Right ventricle myocardium inferior (tissue), 1 donor: ENCODE measurements around the gene COL6A3. TPM values are rescaled to one million over a fixed set of nuclear protein-coding genes. Genes with fewer than 3 reads are reported as not detected.
A peak's percentile ranks its signal among the peaks of the same experiment; 100 is the strongest.

ENCODE experiments used
- ATAC-seq: fragments of 200-7000 bp; cut with Tn5 transposase; one replicate; pipeline ENCODE4 v1.9.1; 2020; ENCODE audit warnings: mild to moderate bottlenecking, moderate library complexity
- DNase-seq: peaks from one replicate; pipeline ENCODE4 v3.0.0; 2021; ENCODE audit errors: missing footprints
- intact Hi-C: fragments of 100-400 bp; cut with DNase I; formaldehyde crosslinking; loops from one replicate; pipeline ENCODE4 v1.11.0; 2022
- long read RNA-seq: library from polyadenylated mRNA; unstranded; transcript quantifications from one replicate; pipeline ENCODE4 v2.0.0, GENCODE V29; 2021
- total RNA-seq: library from RNA; stranded (reverse); fragmentation: NEBNext Ultra II Directional; extraction: Animal tissue kit (Norgen Biotek cat#: 25700); gene quantifications from one replicate; pipeline ENCODE4 v1.2.1, GENCODE V29; 2021
- donor health status: DM: no; HTN: yes; CAD: no; lungs with severe emphysema.

COL6A3 gene
- total RNA-seq: 84.5 TPM
- long read RNA-seq, partial matches to known transcripts: 11 of 19 reads
- long read RNA-seq, other reads (novel, unspliced or antisense): 8 of 19 reads

GRCh38 chr2:237413777-237414661 is at the start of gene COL6A3:
COL6A3 (minus strand) TSS chr2:237414164; CDS start chr2:237396817, 17,347 bp downstream.
- peak; percentile 80 for ATAC-seq
- DNase-seq: peak; percentile 78
- intact Hi-C loops: loop anchor here (5.0 kb wide), 2 partner anchors 257 to 292 kb away; no protein-coding TSS in a partner anchor

- intact Hi-C loops: no loop called here
- ATAC-seq (no peak), DNase-seq (no peak)
Measured at GRCh38 chr2:237459741-237460174, 45.8 kb upstream of the COL6A3 start.

- no peak for ATAC-seq
- intact Hi-C loops: no loop called here
- DNase-seq: no peak
Measured at GRCh38 chr2:237459226-237459625, 45.3 kb upstream of the COL6A3 start.

GRCh38 chr2:237458519-237458918 is 44.6 kb upstream of the COL6A3 start:
- intact Hi-C loops: no loop called here

GRCh38 chr2:237457388-237457941 is 43.5 kb upstream of the COL6A3 start:
- ATAC-seq (no peak), DNase-seq (no peak)
- intact Hi-C loops: no loop called here

More at GRCh38 chr2:237458519-237458918, 44.6 kb upstream of the COL6A3 start:
- no peak for ATAC-seq
- no peak for DNase-seq

GRCh38 chr2:237456200-237456843 is 42.4 kb upstream of the COL6A3 start:
- peak; percentile 86 for DNase-seq
- intact Hi-C loops: no loop called here
- peak; percentile 84 for ATAC-seq

- intact Hi-C loops: no loop called here
- ATAC-seq: no peak
- no peak for DNase-seq
Measured at GRCh38 chr2:237455764-237456163, 41.8 kb upstream of the COL6A3 start.

GRCh38 chr2:237453671-237454070 is 39.7 kb upstream of the COL6A3 start:
- no peak for ATAC-seq

GRCh38 chr2:237452861-237453260 is 38.9 kb upstream of the COL6A3 start:
- DNase-seq (no peak), ATAC-seq (no peak)
- intact Hi-C loops: no loop called here

More at GRCh38 chr2:237453671-237454070, 39.7 kb upstream of the COL6A3 start:
- DNase-seq: no peak
- intact Hi-C loops: no loop called here

GRCh38 chr2:237451643-237452469 is 37.9 kb upstream of the COL6A3 start:
- intact Hi-C loops: no loop called here
- peak; percentile 68 for DNase-seq
- peak; percentile 19 for ATAC-seq

GRCh38 chr2:237450583-237450982 is 36.6 kb upstream of the COL6A3 start:
- intact Hi-C loops: no loop called here
- DNase-seq (no peak), ATAC-seq (no peak)

- no peak for DNase-seq
Measured at GRCh38 chr2:237450108-237450507, 36.1 kb upstream of the COL6A3 start.

GRCh38 chr2:237449193-237449881 is 35.4 kb upstream of the COL6A3 start:
- peak; percentile 82 for ATAC-seq
- intact Hi-C loops: loop anchor here (1.0 kb wide), 1 partner anchor 17 kb away; no protein-coding TSS in a partner anchor
- DNase-seq: peak; percentile 81

More at GRCh38 chr2:237450108-237450507, 36.1 kb upstream of the COL6A3 start:
- ATAC-seq: no peak
- intact Hi-C loops: no loop called here

- no peak for ATAC-seq
- no peak for DNase-seq
- intact Hi-C loops: loop anchor here (1.0 kb wide), 1 partner anchor 16 kb away; no protein-coding TSS in a partner anchor
Measured at GRCh38 chr2:237448626-237449025, 34.7 kb upstream of the COL6A3 start.

- DNase-seq (no peak), ATAC-seq (no peak)
- intact Hi-C loops: no loop called here
Measured at GRCh38 chr2:237448171-237448570, 34.2 kb upstream of the COL6A3 start.

- no peak for DNase-seq
- no peak for ATAC-seq
- intact Hi-C loops: no loop called here
Measured at GRCh38 chr2:237447496-237447895, 33.5 kb upstream of the COL6A3 start.

GRCh38 chr2:237446338-237446665 is 32.3 kb upstream of the COL6A3 start:
- intact Hi-C loops: no loop called here
- DNase-seq (no peak), ATAC-seq (peak; percentile 58)
